H54 (cell line): Measurements from ENCODE around the gene RIC1.
"Not testable (repeated sequence)": the region's sequence is repeated elsewhere in the genome, so short reads cannot be mapped to it uniquely, and the experiment has no call there.

ENCODE experiments used
- DNase-seq: peaks from one replicate; pipeline ENCODE4 v3.0.0; 2011; ENCODE audit warnings: low spot score, mixed read lengths; ENCODE audit not compliant: insufficient read length
- FAIRE-seq: peaks from 3 replicates; lab custom pipeline; 2011; peaks lifted over from hg19 to GRCh38; lab: Jason Lieb, UNC
- POLR2A ChIP-seq: IDR thresholded peaks from 2 replicates; pipeline ENCODE4 v1.6.1; 2011; ENCODE audit warnings: low read depth, mild to moderate bottlenecking, low read length

Gene RIC1

GRCh38 chr9:5750569-5750968, 121.7 kb downstream of the RIC1 start:
- TF ChIP-seq POLR2A: no peak
- no peak for FAIRE-seq

GRCh38 chr9:5756633-5757032, 127.7 kb downstream of the RIC1 start:
- FAIRE-seq (no peak), DNase-seq (no peak)
- no peak for TF ChIP-seq POLR2A

More at GRCh38 chr9:5750569-5750968, 121.7 kb downstream of the RIC1 start:
- no peak for DNase-seq

GRCh38 chr9:5760338-5760737, 131.4 kb downstream of the RIC1 start:
- FAIRE-seq: no peak
- no peak for TF ChIP-seq POLR2A

GRCh38 chr9:5762421-5762820, 133.5 kb downstream of the RIC1 start:
- FAIRE-seq (no peak), DNase-seq (no peak)
- TF ChIP-seq POLR2A: no peak

More at GRCh38 chr9:5760338-5760737, 131.4 kb downstream of the RIC1 start:
- no peak for DNase-seq

- FAIRE-seq (no peak), DNase-seq (no peak)
- TF ChIP-seq POLR2A: no peak
Measured at GRCh38 chr9:5764130-5764868, 135.4 kb downstream of the RIC1 start.

- no peak for TF ChIP-seq POLR2A
- FAIRE-seq (no peak), DNase-seq (no peak)
Measured at GRCh38 chr9:5767968-5768932, 139.3 kb downstream of the RIC1 start.

GRCh38 chr9:5773324-5773999, 144.6 kb downstream of the RIC1 start:
- FAIRE-seq (no peak), DNase-seq (no peak)
- no peak for TF ChIP-seq POLR2A

GRCh38 chr9:5778805-5779204, 149.9 kb downstream of the RIC1 start:
- no peak for TF ChIP-seq POLR2A
- DNase-seq (no peak), FAIRE-seq (no peak)

- DNase-seq, FAIRE-seq: not testable (repeated sequence)
Measured at GRCh38 chr9:5779705-5780218, 150.9 kb downstream of the RIC1 start.

- not testable (repeated sequence) for FAIRE-seq, DNase-seq
Measured at GRCh38 chr9:5783420-5783819, 154.5 kb downstream of the RIC1 start.

GRCh38 chr9:5783982-5784381, 155.1 kb downstream of the RIC1 start:
- FAIRE-seq (no peak), DNase-seq (no peak)
- TF ChIP-seq POLR2A: no peak

GRCh38 chr9:5784526-5785315, 155.8 kb downstream of the RIC1 start:
- TF ChIP-seq POLR2A: no peak
- FAIRE-seq: no peak
- DNase-seq: no peak

GRCh38 chr9:5786370-5787127, 157.6 kb downstream of the RIC1 start:
- DNase-seq: no peak

More at GRCh38 chr9:5786370-5787127, 157.6 kb downstream of the RIC1 start:
- FAIRE-seq: peak; percentile 87
- no peak for TF ChIP-seq POLR2A
